GM23338 (cell line): ENCODE results near the gene DHRS2. TPM values are rescaled to one million over a fixed set of nuclear protein-coding genes. Genes with fewer than 3 reads are reported as not detected.

Experiments used
- ATAC-seq: fragments of 200-7000 bp; cut with Tn5 transposase; 3 replicates; pipeline ENCODE4 v1.9.1; 2020
- DNase-seq: peaks from one replicate; pipeline ENCODE4 v3.0.0-alpha.2; 2015; ENCODE audit warnings: low spot score
- H2AFZ ChIP-seq: fragments of 200-600 bp; sonication (generic); 2 replicates; pipeline ENCODE4 v1.8.0; 2016; ENCODE audit warnings: antibody characterized with exemption, mild to moderate bottlenecking, moderate library complexity
- H3F3A ChIP-seq: fragments of 200-600 bp; sonication (generic); replicated peaks from 2 replicates; pipeline ENCODE4 v1.8.0; 2017; ENCODE audit warnings: antibody characterized with exemption, mixed run types, low read depth
- H3K27ac ChIP-seq: fragments of 200-600 bp; sonication (generic); 2 replicates; pipeline ENCODE4 v1.6.1; 2016; ENCODE audit warnings: low read depth
- H3K27me3 ChIP-seq: fragments of 200-600 bp; sonication (generic); 2 replicates; pipeline ENCODE4 v1.8.0; 2016; ENCODE audit warnings: mild to moderate bottlenecking, mixed run types, moderate library complexity; ENCODE audit not compliant: insufficient read depth
- H3K36me3 ChIP-seq: fragments of 200-600 bp; sonication (generic); 2 replicates; pipeline ENCODE4 v1.8.0; 2016; ENCODE audit warnings: mild to moderate bottlenecking; ENCODE audit not compliant: insufficient read depth
- H3K4me1 ChIP-seq: fragments of 200-600 bp; sonication (generic); 2 replicates; pipeline ENCODE4 v1.8.0; 2016; ENCODE audit warnings: mild to moderate bottlenecking, moderate library complexity; ENCODE audit not compliant: insufficient read depth
- H3K4me2 ChIP-seq: fragments of 200-600 bp; sonication (generic); 2 replicates; pipeline ENCODE4 v1.7.1; 2017; ENCODE audit warnings: mixed run types
- H3K4me3 ChIP-seq: fragments of 200-600 bp; sonication (generic); 2 replicates; pipeline ENCODE4 v1.6.1; 2016; ENCODE audit warnings: mixed run types
- H3K79me2 ChIP-seq: fragments of 200-600 bp; sonication (generic); replicated peaks from 2 replicates; pipeline ENCODE4 v1.8.0; 2017; ENCODE audit warnings: mild to moderate bottlenecking; ENCODE audit not compliant: insufficient read depth
- H3K9me2 ChIP-seq: fragments of 200-600 bp; sonication (generic); 2 replicates; pipeline ENCODE4 v1.8.0; 2017; ENCODE audit not compliant: insufficient read depth
- H4K20me1 ChIP-seq: fragments of 200-600 bp; sonication (generic); replicated peaks from 2 replicates; pipeline ENCODE4 v1.8.0; 2017; ENCODE audit warnings: mild to moderate bottlenecking; ENCODE audit not compliant: insufficient read depth
- H3K27ac Mint-ChIP-seq: 2 replicates; pipeline ENCODE4 v1.8.0; 2020; ENCODE audit warnings: inconsistent platforms, mild to moderate bottlenecking, moderate library complexity, mixed read lengths
- H3K27me3 Mint-ChIP-seq: 3 replicates; pipeline ENCODE4 v1.8.0; 2022; ENCODE audit warnings: low read depth, mild to moderate bottlenecking, moderate library complexity, mixed read lengths, inconsistent platforms; ENCODE audit not compliant: insufficient read depth, poor library complexity
- H3K36me3 Mint-ChIP-seq: 3 replicates; pipeline ENCODE4 v1.8.0; 2021; ENCODE audit warnings: low read depth, mild to moderate bottlenecking, inconsistent platforms, moderate library complexity, mixed read lengths
- H3K4me1 Mint-ChIP-seq: 3 replicates; pipeline ENCODE4 v1.8.0; 2020; ENCODE audit warnings: mild to moderate bottlenecking, inconsistent platforms, mixed read lengths
- H3K4me3 Mint-ChIP-seq: 3 replicates; pipeline ENCODE4 v1.8.0; 2021; ENCODE audit warnings: moderate library complexity, mild to moderate bottlenecking, inconsistent platforms, mixed read lengths
- H3K9me3 Mint-ChIP-seq: 3 replicates; pipeline ENCODE4 v1.8.0; 2020; ENCODE audit warnings: moderate library complexity, mild to moderate bottlenecking, inconsistent platforms, mixed read lengths
- CTCF ChIP-seq, 2 experiments: fragments of 200-600 bp in 1 of 2; sonication (generic) in 1 of 2; conservative IDR thresholded peaks; 2 replicates each; pipeline versions ENCODE4 v1.5.1 to v1.6.1; 2016 to 2017; ENCODE audit warnings: antibody characterized with exemption in 2 of 2, low read depth in 2 of 2, mild to moderate bottlenecking in 2 of 2, moderate library complexity in 1 of 2
- ETS1 ChIP-seq: IDR thresholded peaks from 2 replicates; pipeline ENCODE4 v1.6.1; 2016; ENCODE audit warnings: antibody characterized with exemption
- EZH2 ChIP-seq: fragments of 200-600 bp; sonication (generic); IDR thresholded peaks from one replicate; pipeline ENCODE4 v1.8.0; 2017; ENCODE audit warnings: antibody characterized with exemption, mild to moderate bottlenecking, low read depth; ENCODE audit not compliant: unreplicated experiment
- EZH2phosphoT487 ChIP-seq: fragments of 200-600 bp; sonication (generic); IDR thresholded peaks from one replicate; pipeline ENCODE4 v1.8.1; 2018; ENCODE audit warnings: antibody characterized with exemption; ENCODE audit not compliant: unreplicated experiment
- JUNB ChIP-seq: IDR thresholded peaks from one replicate; pipeline ENCODE4 v1.6.1; 2016; ENCODE audit warnings: antibody characterized with exemption; ENCODE audit not compliant: unreplicated experiment
- NANOG ChIP-seq: IDR thresholded peaks from 2 replicates; pipeline ENCODE4 v1.6.1; 2016; ENCODE audit warnings: antibody characterized with exemption, borderline replicate concordance
- POLR2AphosphoS5 ChIP-seq: IDR thresholded peaks from 2 replicates; pipeline ENCODE4 v1.6.1; 2016; ENCODE audit warnings: antibody characterized with exemption, low read depth
- REST ChIP-seq: IDR thresholded peaks from one replicate; pipeline ENCODE4 v1.6.1; 2018; ENCODE audit warnings: antibody characterized with exemption; ENCODE audit not compliant: unreplicated experiment
- STAT1 ChIP-seq: IDR thresholded peaks from one replicate; pipeline ENCODE4 v1.6.1; 2016; ENCODE audit warnings: antibody characterized with exemption; ENCODE audit not compliant: unreplicated experiment
- polyA plus RNA-seq: library from polyadenylated mRNA; unstranded; fragments of >200 nt; fragmentation: Nextera tagmentation; extraction: Ambion mirVana; gene quantifications from 2 replicates; pipeline ENCODE4 v1.2.1, GENCODE V29; 2016
- total RNA-seq: library from RNA; depleted of rRNA; stranded (reverse); fragments of >200 nt; shearing (Covaris generic); gene quantifications from 2 replicates; pipeline ENCODE4 v1.2.3, GENCODE V29; 2014

DHRS2 gene
- total and polyA plus RNA-seq, 2 experiments from 2014 or later, result 0.42 to 0.48 TPM

GRCh38 chr14:23629204-23629603 lies 7.0 kb upstream of the DHRS2 start:
- Mint-ChIP-seq H3K4me1 (peaks cover 14% of the 10 kb centered on the region), H3K4me3 (no peak overlapping the region), H3K9me3 (peaks cover 30% of the 10 kb centered on the region), H3K27me3 (peaks cover 12% of the 10 kb centered on the region), H3K27ac (no peak overlapping the region), H3K36me3 (peaks cover 13% of the 10 kb centered on the region; the same call in 2 of the 3 replicates)
- ATAC-seq (no peak), DNase-seq (no peak)
- no peak overlapping the region for H3K27ac ChIP-seq
- H3K4me1 ChIP-seq, result no peaks in the 10 kb centered on the region; the same call in 1 of the 2 replicates
- H3K4me3 ChIP-seq, result no peak overlapping the region
- TF ChIP-seq ETS1 (no peak), JUNB (no peak), EZH2phosphoT487 (no peak), POLR2AphosphoS5 (no peak), CTCF (conservative IDR thresholded peaks at IDR 0.05; ENCODE audit: low read depth in 2 of 2) (no peak), NANOG (no peak), REST (no peak), EZH2 (no peak)
- H3F3A ChIP-seq, result no peaks in the 10 kb centered on the region
- H3K4me2 ChIP-seq, result no peak overlapping the region
- no peaks in the 10 kb centered on the region for H4K20me1 ChIP-seq
- H3K27me3 ChIP-seq, result no peaks in the 10 kb centered on the region
- H3K9me2 ChIP-seq, result no peaks in the 10 kb centered on the region
- no peak overlapping the region for H2AFZ ChIP-seq
- H3K36me3 ChIP-seq, result no peaks in the 10 kb centered on the region
- H3K79me2 ChIP-seq, result no peaks in the 10 kb centered on the region

GRCh38 chr14:23629832-23630396 lies 6.2 kb upstream of the DHRS2 start:
- Mint-ChIP-seq H3K9me3 (peaks cover 23% of the 10 kb centered on the region), H3K36me3 (peaks cover 6% of the 10 kb centered on the region; the same call in 1 of the 3 replicates), H3K27me3 (peaks cover 12% of the 10 kb centered on the region), H3K27ac (no peak overlapping the region), H3K4me1 (peaks cover 14% of the 10 kb centered on the region), H3K4me3 (no peak overlapping the region)
- Histone ChIP-seq H3K9me2 (no peaks in the 10 kb centered on the region), H3K4me2 (no peak overlapping the region), H2AFZ (peak overlapping the region; percentile 18; the same call in 1 of the 2 replicates), H4K20me1 (no peaks in the 10 kb centered on the region), H3K27ac (no peak overlapping the region), H3K36me3 (no peaks in the 10 kb centered on the region), H3K79me2 (no peaks in the 10 kb centered on the region), H3F3A (no peaks in the 10 kb centered on the region), H3K4me3 (no peak overlapping the region), H3K4me1 (no peaks in the 10 kb centered on the region; the same call in 1 of the 2 replicates), H3K27me3 (no peaks in the 10 kb centered on the region)
- ATAC-seq (no peak), DNase-seq (no peak)
- no peak for TF ChIP-seq POLR2AphosphoS5
- no peak for TF ChIP-seq NANOG
- no peak for TF ChIP-seq STAT1
- no peak for TF ChIP-seq ETS1
- no peak for TF ChIP-seq JUNB
